ENCODE data around the gene BTRC. TPM values are rescaled to one million over a fixed set of nuclear protein-coding genes. Genes with fewer than 3 reads are reported as not detected.
A peak's percentile ranks its signal among the peaks of the same experiment; 100 is the strongest.

BTRC gene
- total RNA-seq, 1 experiment from 2014 or later, result 13.0 TPM

DNA sequence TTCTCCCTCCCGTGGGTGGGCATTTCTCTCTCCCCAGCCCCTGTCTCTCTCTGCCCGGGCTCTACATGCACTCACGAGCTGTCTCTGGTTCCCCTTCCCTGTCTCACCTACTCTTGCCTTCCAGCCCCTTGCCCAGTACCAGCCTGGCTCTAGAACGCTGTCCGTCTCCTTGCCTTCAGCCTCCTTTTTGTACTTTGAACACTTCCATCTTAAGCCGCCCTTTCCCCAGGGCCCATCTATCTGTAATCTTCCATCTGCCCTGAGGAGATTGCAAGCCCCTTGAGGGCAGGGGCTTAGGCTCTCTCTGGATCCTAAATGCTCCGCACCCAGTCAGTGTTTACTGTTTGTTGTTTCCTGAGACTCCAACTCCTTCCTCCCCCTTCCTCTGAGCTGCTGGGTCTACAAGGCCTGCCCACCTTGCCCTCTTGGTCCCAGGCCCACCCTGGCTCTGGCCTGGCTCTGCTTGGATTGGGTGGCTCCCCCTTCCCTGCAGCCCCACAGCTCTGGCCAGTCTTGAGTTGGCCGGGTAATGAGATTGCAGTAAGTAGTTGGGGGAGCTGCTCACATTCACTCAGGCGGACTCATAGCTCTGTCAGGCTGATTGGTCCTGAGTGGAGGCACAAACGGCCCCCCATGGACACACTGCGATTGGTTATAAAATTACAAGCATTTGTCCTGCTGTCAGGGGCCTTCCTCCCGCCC lies 205.8 kb downstream of the BTRC start:
- H3K27me3 ChIP-seq (ENCODE audit: control insufficient read depth, insufficient read depth, low read length), result no peaks in the 10 kb centered on the region
- H3K36me3 ChIP-seq (replicated peaks; ENCODE audit: control insufficient read depth, insufficient read depth, low read length), result no peaks in the 10 kb centered on the region; the same call in 1 of the 2 replicates
- DNase-seq, result peak; percentile 43
- no peak overlapping the region for H3K4me3 ChIP-seq (ENCODE audit: insufficient read depth, low read depth, low read length)

DNA sequence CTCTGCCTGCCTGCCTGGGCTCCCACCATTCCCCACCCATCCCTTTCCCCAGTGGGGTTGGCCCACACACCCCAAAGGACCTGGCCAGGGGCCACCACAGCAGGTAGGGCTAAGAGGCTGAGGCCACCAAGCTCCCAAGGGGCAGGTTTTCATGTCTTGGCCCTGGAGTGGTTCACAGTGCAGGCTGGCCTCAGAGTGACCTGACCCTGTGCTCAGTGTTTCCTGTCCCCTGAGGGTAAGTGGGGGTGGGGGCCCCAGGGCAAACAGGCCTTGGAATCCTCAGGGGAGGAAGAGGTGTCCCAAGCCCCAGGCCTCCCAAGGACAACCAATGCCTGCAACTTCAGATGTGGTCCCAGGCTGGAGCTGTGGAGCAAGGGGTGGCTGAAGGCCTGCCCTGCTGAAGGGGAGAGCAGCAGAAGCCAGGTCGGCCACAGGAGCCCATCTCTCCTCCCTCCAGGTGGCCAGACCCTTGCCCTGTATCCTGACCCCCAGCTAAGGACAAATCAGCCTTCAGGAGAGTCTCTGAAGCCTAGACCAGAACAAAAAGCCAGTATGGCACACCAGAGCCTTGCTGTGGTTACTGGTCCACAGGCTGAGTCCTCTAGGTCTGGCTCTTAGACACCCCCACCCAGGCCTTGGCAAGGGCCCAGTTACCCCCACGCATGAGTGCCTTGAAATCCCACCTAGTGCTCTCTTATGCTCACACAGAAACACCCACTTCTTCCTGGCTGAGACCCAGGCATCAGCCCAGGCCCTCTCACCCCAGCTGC lies 206.5 kb downstream of the BTRC start:
- peak; percentile 47 for DNase-seq
- Histone ChIP-seq H3K27me3 (ENCODE audit: control insufficient read depth, insufficient read depth, low read length) (peaks cover 3% of the 10 kb centered on the region), H3K36me3 (replicated peaks; ENCODE audit: control insufficient read depth, insufficient read depth, low read length) (no peaks in the 10 kb centered on the region; the same call in 1 of the 2 replicates), H3K4me3 (ENCODE audit: insufficient read depth, low read depth, low read length) (no peak overlapping the region)

DNA sequence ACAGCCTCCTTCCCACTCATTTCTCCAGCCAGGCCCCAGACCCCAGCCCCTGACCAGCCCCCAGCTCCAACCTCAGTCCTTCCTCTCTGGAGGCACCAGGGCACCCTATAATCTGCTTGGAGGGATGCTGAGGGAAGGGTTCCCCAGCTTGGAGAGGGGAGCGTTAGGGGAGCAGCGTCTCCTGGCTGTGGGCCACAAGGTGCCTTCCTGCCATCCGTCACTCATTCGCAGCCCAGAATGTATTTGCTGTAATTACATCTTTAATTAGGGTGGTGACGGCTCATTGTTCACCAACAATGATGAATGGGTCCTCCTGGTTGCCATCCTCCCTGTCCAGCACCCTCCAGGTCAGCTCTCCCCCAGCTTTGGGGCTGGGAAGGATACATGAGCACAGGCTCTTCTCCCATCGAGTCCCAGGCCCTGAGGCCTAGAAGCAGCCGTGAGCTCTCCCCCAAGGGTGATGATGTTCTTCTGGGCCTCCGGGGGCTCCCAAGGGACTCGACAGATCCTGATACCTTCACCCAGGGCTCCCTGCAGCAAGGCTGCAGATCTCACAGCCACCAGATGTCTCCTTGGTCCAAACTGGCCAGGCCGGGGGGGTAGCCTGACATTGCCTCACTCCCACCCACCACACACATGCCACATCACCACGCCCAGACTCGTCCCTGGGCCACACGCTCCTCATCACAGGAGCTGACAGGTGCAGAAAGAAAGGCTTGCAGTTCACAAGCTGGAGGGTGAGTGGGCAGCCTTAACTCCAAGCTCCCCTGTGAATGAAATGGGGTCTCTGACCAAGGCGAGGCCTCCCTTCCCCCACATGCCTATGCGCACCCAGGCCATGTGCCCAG lies 207.3 kb downstream of the BTRC start:
- no peaks in the 10 kb centered on the region for H3K36me3 ChIP-seq (replicated peaks; ENCODE audit: control insufficient read depth, insufficient read depth, low read length)
- peak; percentile 52 for DNase-seq
- H3K4me3 ChIP-seq (ENCODE audit: insufficient read depth, low read depth, low read length), result no peak overlapping the region
- H3K27me3 ChIP-seq (ENCODE audit: control insufficient read depth, insufficient read depth, low read length), result peaks cover 9% of the 10 kb centered on the region

DNA sequence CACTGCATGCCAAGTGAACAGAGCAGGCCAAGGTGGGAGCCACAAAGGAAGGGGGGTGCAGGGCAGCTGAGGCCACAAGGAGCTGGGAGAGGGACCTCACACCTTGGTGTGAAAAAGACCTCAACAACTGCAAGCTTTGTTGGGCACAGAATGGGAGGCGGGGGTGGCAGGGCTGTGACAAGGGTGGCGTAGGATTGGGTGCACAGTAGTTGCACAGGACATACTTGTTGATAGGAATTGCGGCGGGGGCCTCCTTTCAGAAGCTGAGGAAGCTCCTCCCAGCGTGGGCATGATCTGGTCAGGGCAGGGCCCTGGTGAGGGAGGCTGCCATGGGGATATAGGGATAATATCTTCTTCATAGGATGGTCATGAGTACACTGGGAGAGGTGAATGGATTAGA lies 208.3 kb downstream of the BTRC start:
- H3K27me3 ChIP-seq (ENCODE audit: control insufficient read depth, insufficient read depth, low read length), result peaks cover 18% of the 10 kb centered on the region
- no peaks in the 10 kb centered on the region for H3K36me3 ChIP-seq (replicated peaks; ENCODE audit: control insufficient read depth, insufficient read depth, low read length)
- H3K4me3 ChIP-seq (ENCODE audit: insufficient read depth, low read depth, low read length), result no peak overlapping the region
- DNase-seq, result no peak

DNA sequence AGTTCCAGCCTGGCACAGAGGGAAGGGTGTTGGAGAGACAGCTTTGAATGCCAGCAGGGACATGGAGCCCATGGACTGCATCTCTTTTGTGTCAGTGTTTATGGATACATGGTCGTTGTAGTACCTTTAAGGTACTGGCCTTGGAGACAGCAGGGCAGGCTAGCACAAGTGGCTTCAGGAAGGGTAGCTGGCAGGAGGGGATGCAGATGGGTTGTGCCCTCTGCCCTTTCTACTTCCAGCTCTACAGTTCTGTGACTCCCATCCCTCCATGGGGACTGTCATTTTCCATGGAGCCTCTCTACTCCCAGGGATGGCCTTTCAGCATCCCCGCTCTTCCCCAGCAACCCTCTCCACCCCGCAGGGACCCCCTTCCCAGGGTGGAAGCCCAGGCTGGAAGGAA lies 209.0 kb downstream of the BTRC start:
- no peaks in the 10 kb centered on the region for H3K36me3 ChIP-seq (replicated peaks; ENCODE audit: control insufficient read depth, insufficient read depth, low read length)
- DNase-seq, result peak; percentile 27
- no peak overlapping the region for H3K4me3 ChIP-seq (ENCODE audit: insufficient read depth, low read depth, low read length)
- peaks cover 24% of the 10 kb centered on the region for H3K27me3 ChIP-seq (ENCODE audit: control insufficient read depth, insufficient read depth, low read length)

DNA sequence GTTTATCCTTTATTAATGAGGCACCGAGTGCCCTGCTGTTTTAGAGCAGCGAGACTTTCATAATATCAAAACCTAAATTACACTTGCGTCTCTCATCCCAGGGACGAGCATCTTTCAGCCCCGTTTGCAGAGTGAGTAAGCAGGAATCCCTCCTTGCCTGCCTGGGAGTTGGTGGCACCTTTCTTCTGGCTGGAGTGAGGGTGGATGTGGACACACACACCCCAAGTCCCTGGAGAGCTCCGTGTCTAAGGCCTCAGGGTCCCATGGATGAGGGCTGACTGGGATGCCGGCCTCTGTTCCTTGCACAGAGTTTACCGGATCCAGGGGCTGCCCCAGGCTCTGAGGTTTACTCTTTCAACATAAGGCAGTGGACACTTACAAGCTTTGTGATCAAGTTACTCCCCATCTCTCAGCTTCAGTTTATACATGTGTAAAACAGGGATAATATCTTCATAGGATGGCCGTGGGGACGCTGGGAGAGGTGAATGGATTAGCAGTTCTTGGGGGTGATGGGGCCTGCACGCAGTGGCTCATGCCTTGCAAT lies 209.6 kb downstream of the BTRC start:
- peaks cover 30% of the 10 kb centered on the region for H3K27me3 ChIP-seq (ENCODE audit: control insufficient read depth, insufficient read depth, low read length)
- peak; percentile 25 for DNase-seq
- no peak overlapping the region for H3K4me3 ChIP-seq (ENCODE audit: insufficient read depth, low read depth, low read length)
- H3K36me3 ChIP-seq (replicated peaks; ENCODE audit: control insufficient read depth, insufficient read depth, low read length), result no peaks in the 10 kb centered on the region

DNA sequence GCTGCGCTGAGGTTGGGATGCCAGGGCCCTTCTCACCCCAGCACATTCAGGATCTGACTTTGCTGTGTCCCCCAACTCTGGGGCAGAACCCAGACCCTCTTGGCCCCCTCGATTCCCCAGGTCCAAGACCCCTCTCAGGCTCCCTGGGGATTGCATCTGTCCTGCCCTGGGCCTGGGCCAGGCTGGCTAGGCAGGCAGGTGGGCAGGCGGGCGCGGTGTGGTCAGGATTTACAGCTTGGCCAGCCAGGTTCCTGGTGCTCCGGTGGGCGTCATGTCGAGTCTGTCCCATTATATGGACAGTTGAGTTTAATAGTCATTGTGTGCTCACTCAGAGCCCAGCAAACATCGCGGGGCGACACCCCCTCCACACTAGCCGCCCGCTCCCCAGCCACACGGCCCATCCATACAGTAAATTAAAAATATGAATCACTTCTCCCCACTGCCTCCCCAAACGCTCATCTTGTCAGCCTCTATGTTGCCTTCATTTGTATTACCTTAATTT lies 210.6 kb downstream of the BTRC start:
- Histone ChIP-seq H3K27me3 (ENCODE audit: control insufficient read depth, insufficient read depth, low read length) (peaks cover 38% of the 10 kb centered on the region), H3K4me3 (ENCODE audit: insufficient read depth, low read depth, low read length) (no peak overlapping the region), H3K36me3 (replicated peaks; ENCODE audit: control insufficient read depth, insufficient read depth, low read length) (no peaks in the 10 kb centered on the region)
- DNase-seq, result peak; percentile 35

DNA sequence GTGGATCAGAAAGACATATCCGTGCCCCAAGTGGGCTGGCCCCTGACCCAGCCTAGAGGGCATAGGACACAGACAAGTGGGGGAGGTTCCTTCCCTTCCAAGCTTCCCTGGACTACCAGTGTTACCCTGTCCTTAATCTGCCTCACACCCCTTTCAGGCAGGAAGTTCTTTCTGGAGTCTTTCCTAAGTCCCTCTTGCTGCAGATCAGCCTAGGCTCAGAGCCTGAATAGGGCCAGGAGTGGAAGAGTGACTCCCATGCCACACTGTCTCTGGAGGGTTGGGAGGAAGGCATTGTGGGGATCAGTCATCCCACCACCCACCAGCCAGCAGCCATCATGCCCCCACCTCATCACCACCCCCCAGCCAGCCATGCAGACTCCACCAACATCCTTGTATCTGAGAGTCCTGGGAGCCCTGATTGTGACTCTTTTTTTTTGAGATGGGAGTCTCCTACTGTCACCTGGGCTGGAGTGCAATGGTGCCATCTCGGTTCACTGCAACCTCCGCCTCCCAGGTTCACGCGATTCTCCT lies 211.5 kb downstream of the BTRC start:
- no peak overlapping the region for H3K4me3 ChIP-seq (ENCODE audit: insufficient read depth, low read depth, low read length)
- H3K27me3 ChIP-seq (ENCODE audit: control insufficient read depth, insufficient read depth, low read length), result peaks cover 43% of the 10 kb centered on the region
- H3K36me3 ChIP-seq (replicated peaks; ENCODE audit: control insufficient read depth, insufficient read depth, low read length), result no peaks in the 10 kb centered on the region
- peak; percentile 24 for DNase-seq

DNA sequence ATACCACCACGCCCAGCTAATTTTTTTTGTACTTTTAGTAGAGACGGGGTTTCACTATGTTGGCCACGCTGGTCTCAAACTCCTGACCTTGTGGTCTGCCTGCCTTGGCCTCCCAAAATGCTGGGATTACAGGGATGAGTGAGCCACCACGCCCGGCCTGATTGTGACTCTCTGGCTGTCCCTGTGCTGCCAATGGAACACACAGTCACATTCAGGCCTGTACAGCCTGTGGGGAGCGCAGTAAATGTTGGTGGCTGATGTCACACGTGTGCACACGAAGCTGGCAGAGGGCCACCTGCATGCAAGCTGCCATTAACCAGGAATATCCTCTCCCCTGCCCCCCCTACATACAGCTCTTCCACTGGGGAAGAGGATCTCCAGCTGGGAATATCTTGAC lies 212.0 kb downstream of the BTRC start:
- no peaks in the 10 kb centered on the region for H3K36me3 ChIP-seq (replicated peaks; ENCODE audit: control insufficient read depth, insufficient read depth, low read length)
- DNase-seq, result no peak
- H3K27me3 ChIP-seq (ENCODE audit: control insufficient read depth, insufficient read depth, low read length), result peaks cover 47% of the 10 kb centered on the region
- no peak overlapping the region for H3K4me3 ChIP-seq (ENCODE audit: insufficient read depth, low read depth, low read length)

DNA sequence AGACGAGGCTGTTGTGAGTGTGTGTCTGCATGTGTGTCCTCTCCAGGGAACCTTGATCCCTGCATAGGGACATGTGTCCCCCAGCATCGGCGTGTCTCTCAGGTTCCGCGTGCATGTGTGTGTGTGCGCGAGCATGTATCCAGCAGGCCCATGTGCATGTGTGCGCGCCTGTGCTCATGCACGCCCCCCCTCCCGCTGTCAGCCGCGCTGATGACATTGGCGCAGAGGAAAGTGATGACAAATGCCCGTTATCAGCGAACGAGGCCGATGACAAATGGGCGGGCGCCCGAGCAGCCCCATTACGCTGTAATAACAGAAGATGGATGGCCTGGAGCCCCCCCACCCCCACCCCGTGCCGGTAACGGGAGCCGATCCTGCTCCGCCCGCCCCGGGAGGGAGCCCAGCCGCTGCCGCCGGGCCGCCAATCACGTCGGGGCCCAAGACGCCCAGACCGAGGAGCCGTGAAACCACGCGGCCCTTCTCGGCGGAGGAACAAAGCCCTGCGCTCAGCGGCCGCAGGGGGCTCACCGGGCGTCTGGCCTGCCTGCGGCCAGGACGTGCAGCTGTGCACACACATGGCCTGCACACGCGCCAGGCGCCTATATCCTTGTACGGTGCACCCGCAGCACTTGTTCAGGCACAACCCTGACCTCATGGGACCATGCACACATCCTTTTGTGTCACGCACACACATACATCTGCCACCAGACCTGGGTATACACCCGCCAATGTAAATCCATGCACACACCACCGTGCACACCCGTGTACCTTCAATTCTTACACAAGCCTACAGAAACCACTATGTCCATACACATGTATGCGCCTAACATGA lies 212.6 kb downstream of the BTRC start:
- no peak overlapping the region; the same call in 1 of the 2 replicates for H3K4me3 ChIP-seq (ENCODE audit: insufficient read depth, low read depth, low read length)
- peaks cover 54% of the 10 kb centered on the region for H3K27me3 ChIP-seq (ENCODE audit: control insufficient read depth, insufficient read depth, low read length)

DNA sequence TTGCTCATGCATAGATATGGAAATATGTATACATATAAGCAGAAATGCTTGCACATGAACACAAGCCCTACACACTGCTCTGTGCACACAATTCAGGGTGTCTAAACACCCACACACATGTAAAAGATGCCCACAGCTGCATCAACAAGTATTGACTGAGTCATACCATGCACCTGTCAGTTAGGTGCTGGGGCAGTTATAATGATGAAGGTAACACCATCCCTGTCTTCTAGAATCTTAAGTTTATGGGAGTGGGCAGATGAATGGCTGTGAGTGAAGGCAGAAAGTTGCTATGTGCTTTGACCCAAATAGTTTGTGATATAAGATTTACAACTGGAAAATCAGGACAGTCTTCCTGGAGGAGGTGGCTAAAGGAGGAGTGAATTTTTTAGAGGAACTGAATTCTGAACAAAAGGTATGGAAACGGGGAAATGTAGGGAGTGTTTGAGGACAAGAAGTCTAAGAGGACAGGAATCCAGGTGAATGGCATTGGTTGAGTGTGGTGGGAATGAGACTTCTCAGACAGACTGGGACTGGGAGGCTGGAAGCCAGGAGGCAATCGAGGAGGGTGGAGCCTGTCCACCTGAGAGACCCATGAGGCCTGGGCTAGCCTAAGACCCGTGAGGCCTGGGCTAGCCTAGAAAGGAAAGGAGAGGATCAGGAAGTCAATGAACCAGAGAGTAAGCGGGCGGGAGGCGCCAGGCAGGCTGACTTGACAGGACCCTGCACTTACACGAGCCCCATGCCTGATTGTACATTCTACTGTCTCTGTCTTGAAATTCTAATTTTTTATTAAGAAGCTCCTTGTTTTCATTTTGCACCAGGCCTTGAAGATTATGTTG lies 213.4 kb downstream of the BTRC start:
- peak; percentile 45 for DNase-seq
- no peaks in the 10 kb centered on the region for H3K36me3 ChIP-seq (replicated peaks; ENCODE audit: control insufficient read depth, insufficient read depth, low read length)
- H3K4me3 ChIP-seq (ENCODE audit: insufficient read depth, low read depth, low read length), result no peak overlapping the region
- peaks cover 57% of the 10 kb centered on the region for H3K27me3 ChIP-seq (ENCODE audit: control insufficient read depth, insufficient read depth, low read length)

More for the DNA sequence above, 212.6 kb downstream of the BTRC start:
- H3K36me3 ChIP-seq (replicated peaks; ENCODE audit: control insufficient read depth, insufficient read depth, low read length), result no peaks in the 10 kb centered on the region
- DNase-seq, result peak; percentile 90

DNA sequence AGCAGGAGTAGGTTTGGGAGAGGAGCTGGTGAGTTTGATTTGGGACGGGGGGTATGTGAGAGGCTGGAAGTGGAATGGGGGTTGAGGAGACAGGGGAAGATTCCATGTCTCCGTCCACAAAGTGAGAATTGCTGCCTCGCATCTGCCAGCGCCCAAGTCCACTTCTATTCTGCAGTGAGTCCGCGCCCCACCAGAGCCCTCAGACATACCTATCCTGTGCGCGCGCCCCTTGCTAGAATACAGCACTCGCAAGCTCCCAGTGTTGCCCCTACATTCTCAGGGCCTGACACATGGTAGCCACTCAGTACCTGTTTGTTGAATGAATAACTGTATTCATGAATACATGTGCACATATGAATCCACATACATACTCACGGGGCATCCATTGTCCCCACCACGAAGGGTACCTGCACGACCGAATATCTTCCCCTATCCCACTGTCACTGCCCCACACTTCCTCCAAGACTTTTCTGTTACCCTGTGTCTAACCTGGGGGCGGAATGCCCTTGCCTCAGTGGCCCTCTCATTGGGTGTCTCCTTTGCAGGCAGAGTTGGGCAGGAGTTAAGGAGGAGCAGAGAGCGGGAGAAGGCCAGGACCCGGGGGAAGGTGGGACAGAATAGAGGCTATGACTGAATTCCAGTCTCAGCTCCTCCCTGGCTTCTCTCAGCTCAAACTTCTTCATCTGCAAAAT lies 214.2 kb downstream of the BTRC start:
- DNase-seq, result peak; percentile 30
- no peak overlapping the region for H3K4me3 ChIP-seq (ENCODE audit: insufficient read depth, low read depth, low read length)
- H3K27me3 ChIP-seq (ENCODE audit: control insufficient read depth, insufficient read depth, low read length), result peaks cover 61% of the 10 kb centered on the region

More for the DNA sequence above, 214.2 kb downstream of the BTRC start:
- no peaks in the 10 kb centered on the region for H3K36me3 ChIP-seq (replicated peaks; ENCODE audit: control insufficient read depth, insufficient read depth, low read length)
